SK-N-SH treated with all-trans-retinoic acid at 6 μM for 48 hours (cell line): ENCODE measurements around the gene PTPRN2.

Experiments used
- CSDC2 ChIP-seq: fragments of 250-450 bp; sonication (Bioruptor Pico); IDR thresholded peaks from 2 replicates; pipeline ENCODE4 v1.5.0; 2020; ENCODE audit warnings: mild to moderate bottlenecking, moderate library complexity
- ESRRG ChIP-seq: fragments of 250-450 bp; sonication (Bioruptor Pico); IDR thresholded peaks from 2 replicates; pipeline ENCODE4 v1.6.1; 2021; ENCODE audit warnings: mild to moderate bottlenecking
- PATZ1 ChIP-seq: fragments of 250-450 bp; sonication (Bioruptor Pico); IDR thresholded peaks from 2 replicates; pipeline ENCODE4 v1.8.0; 2020; ENCODE audit warnings: mild to moderate bottlenecking, moderate library complexity, borderline replicate concordance
- PPARA ChIP-seq: fragments of 250-450 bp; sonication (Bioruptor Pico); IDR thresholded peaks from 2 replicates; pipeline ENCODE4 v1.5.0; 2020; ENCODE audit warnings: mild to moderate bottlenecking, borderline replicate concordance
- TOX ChIP-seq: fragments of 250-450 bp; sonication (Bioruptor Pico); IDR thresholded peaks from 2 replicates; pipeline ENCODE4 v1.8.0; 2021; ENCODE audit warnings: mild to moderate bottlenecking, moderate library complexity, borderline replicate concordance
- ZNF8 ChIP-seq: fragments of 450-650 bp; formaldehyde crosslinking; IDR thresholded peaks from 2 replicates; pipeline ENCODE4 v1.5.0; 2020; ENCODE audit warnings: mild to moderate bottlenecking, moderate library complexity

DNA sequence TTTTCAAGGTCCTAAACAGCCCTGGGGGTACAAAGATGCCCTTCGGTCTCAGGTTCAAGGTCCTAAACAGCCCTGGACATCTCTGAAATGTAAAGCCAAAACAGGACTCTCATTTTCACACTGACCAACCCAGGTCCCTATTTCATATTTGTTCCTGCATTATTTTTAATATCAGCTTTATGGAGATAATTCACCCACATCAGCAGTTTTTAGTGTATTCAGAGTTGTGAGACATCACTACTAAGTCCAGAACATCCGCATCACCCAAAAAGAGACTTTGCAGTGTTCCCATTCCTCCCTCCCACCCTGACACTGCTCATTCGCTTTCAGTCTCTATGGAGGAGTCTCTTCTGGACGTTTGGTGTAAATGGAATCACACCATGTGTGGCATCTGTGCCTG is 420.2 kb downstream of the PTPRN2 start:
- TF ChIP-seq TOX (CRISPR knock-in tag) = no peak
- no peak for TF ChIP-seq ZNF8 (CRISPR knock-in tag)
- no peak for TF ChIP-seq PPARA (CRISPR knock-in tag)
- no peak for TF ChIP-seq PATZ1 (CRISPR knock-in tag)
- no peak for TF ChIP-seq ESRRG
- TF ChIP-seq CSDC2 (CRISPR knock-in tag) = no peak
